Neuronal stem cell (in vitro differentiated cells): ENCODE measurements around the gene KCNK4.

Experiments
- DNase-seq: peaks from one replicate; pipeline ENCODE4 v3.0.0-alpha.2; 2013; ENCODE audit warnings: low spot score
- H2AFZ ChIP-seq: one replicate; pipeline ENCODE4 v1.6.1; 2013; ENCODE audit warnings: mild to moderate bottlenecking, low read length, inconsistent platforms
- H2AK5ac ChIP-seq: 2 replicates; pipeline ENCODE4 v1.6.1; 2013; ENCODE audit warnings: low read depth, mild to moderate bottlenecking, inconsistent platforms, low read length, moderate library complexity, mixed read lengths
- H2BK120ac ChIP-seq: 2 replicates; pipeline ENCODE4 v1.6.1; 2013; ENCODE audit warnings: low read depth, mild to moderate bottlenecking, inconsistent platforms, low read length, moderate library complexity, mixed read lengths
- H2BK12ac ChIP-seq: one replicate; pipeline ENCODE4 v1.6.1; 2013; ENCODE audit warnings: low read length, inconsistent platforms
- H2BK15ac ChIP-seq: 2 replicates; pipeline ENCODE4 v1.6.1; 2013; ENCODE audit warnings: mild to moderate bottlenecking, low read length, inconsistent platforms, mixed read lengths
- H2BK5ac ChIP-seq: one replicate; pipeline ENCODE4 v1.6.1; 2013; ENCODE audit warnings: inconsistent platforms, mild to moderate bottlenecking, low read length, moderate library complexity
- H3K14ac ChIP-seq: one replicate; pipeline ENCODE4 v1.6.1; 2013; ENCODE audit warnings: low read length, inconsistent platforms
- H3K18ac ChIP-seq: 2 replicates; pipeline ENCODE4 v1.6.1; 2013; ENCODE audit warnings: low read length, inconsistent platforms
- H3K23ac ChIP-seq: 2 replicates; pipeline ENCODE4 v1.6.1; 2013; ENCODE audit warnings: low read depth, mild to moderate bottlenecking, mixed read lengths, low read length, inconsistent platforms; ENCODE audit not compliant: poor library complexity
- H3K27ac ChIP-seq: replicated peaks from 3 replicates; pipeline ENCODE4 v1.5.1; 2013; ENCODE audit warnings: low read length, inconsistent platforms
- H3K27me3 ChIP-seq, 3 experiments: 2 replicates each; pipeline ENCODE4 v1.6.1; 2013; ENCODE audit warnings: low read length in 3 of 3, mild to moderate bottlenecking in 2 of 3, inconsistent platforms in 1 of 3, low read depth in 1 of 3, mixed read lengths in 1 of 3, moderate library complexity in 1 of 3; ENCODE audit not compliant: control insufficient read depth in 3 of 3, insufficient read depth in 3 of 3
- H3K36me3 ChIP-seq, 2 donors: replicated peaks in 1 of 2; 2 replicates each; pipeline ENCODE4 v1.6.1; 2013; ENCODE audit warnings: low read length in 2 of 2; ENCODE audit not compliant: control insufficient read depth in 2 of 2, insufficient read depth in 2 of 2
- H3K4ac ChIP-seq: 2 replicates; pipeline ENCODE4 v1.6.1; 2013; ENCODE audit warnings: inconsistent platforms, mild to moderate bottlenecking, low read length, moderate library complexity
- H3K4me1 ChIP-seq, 2 donors: 1 replicate in 1 of 2; 2 replicates in 1 of 2; pipeline ENCODE4 v1.6.1; 2013; ENCODE audit warnings: low read length in 2 of 2, low read depth in 1 of 2; ENCODE audit not compliant: control insufficient read depth in 2 of 2, insufficient read depth in 1 of 2
- H3K4me2 ChIP-seq: one replicate; pipeline ENCODE4 v1.6.1; 2013; ENCODE audit warnings: mild to moderate bottlenecking, low read length, inconsistent platforms; ENCODE audit not compliant: insufficient read depth, poor library complexity, severe bottlenecking
- H3K4me3 ChIP-seq, 2 donors: 2 replicates each; pipeline ENCODE4 v1.5.1; 2013; ENCODE audit warnings: low read length in 2 of 2, mild to moderate bottlenecking in 2 of 2, inconsistent platforms in 1 of 2, moderate library complexity in 1 of 2
- H3K79me1 ChIP-seq: one replicate; pipeline ENCODE4 v1.6.1; 2013; ENCODE audit warnings: low read depth, mild to moderate bottlenecking, inconsistent platforms, low read length, moderate library complexity
- H3K9ac ChIP-seq: one replicate; pipeline ENCODE4 v1.6.1; 2013; ENCODE audit warnings: mild to moderate bottlenecking, low read depth, low read length, inconsistent platforms; ENCODE audit not compliant: poor library complexity
- H3K9me3 ChIP-seq, 2 donors: replicated peaks in 1 of 2; 2 replicates each; pipeline versions ENCODE3 to v1.6.1; 2013; ENCODE audit warnings: low read length in 2 of 2, mild to moderate bottlenecking in 2 of 2, inconsistent platforms in 1 of 2, low read depth in 1 of 2, mixed read lengths in 1 of 2, moderate library complexity in 1 of 2; ENCODE audit not compliant: control insufficient read depth in 2 of 2, insufficient read depth in 1 of 2
- H4K8ac ChIP-seq: one replicate; pipeline ENCODE4 v1.6.1; 2013; ENCODE audit warnings: low read depth, mild to moderate bottlenecking, inconsistent platforms, low read length, moderate library complexity
- H4K91ac ChIP-seq: one replicate; pipeline ENCODE4 v1.6.1; 2013; ENCODE audit warnings: low read length, low read depth, mild to moderate bottlenecking, inconsistent platforms; ENCODE audit not compliant: poor library complexity
- WGBS, 2 donors: extraction: QIAGEN DNeasy Blood & Tissue Kit; methylation state at CpG; one replicate each; pipeline ENCODE4 v1.1.7; 2013; ENCODE audit warnings: missing lambda C conversion rate in 2 of 2, mixed read lengths in 1 of 2; ENCODE audit not compliant: insufficient read length in 2 of 2, insufficient replicate concordance in 1 of 2; ENCODE audit errors: extremely low coverage in 2 of 2; 5-methylcytosine and 5-hydroxymethylcytosine counted together

KCNK4 gene

GRCh38 chr11:64253481-64253880, 37.6 kb upstream of the KCNK4 start:
- DNase-seq, result no peak

GRCh38 chr11:64254326-64254725, 36.8 kb upstream of the KCNK4 start:
- no peak overlapping the region for H3K18ac ChIP-seq
- no CpG with 5 or more reads among the region's 7 CpGs for WGBS, 2 donors
- H3K27me3 ChIP-seq, result no peaks in the 10 kb centered on the region
- H2AK5ac ChIP-seq, result no peak overlapping the region
- no peaks in the 10 kb centered on the region for H3K9me3 ChIP-seq
- no peak overlapping the region for H3K9ac ChIP-seq
- no peaks in the 10 kb centered on the region for H3K79me1 ChIP-seq
- no peak overlapping the region for H2BK12ac ChIP-seq
- no peak overlapping the region for H3K4ac ChIP-seq
- H4K91ac ChIP-seq, result no peak overlapping the region
- H2BK15ac ChIP-seq, result no peak overlapping the region
- H3K36me3 ChIP-seq, result peaks cover 19 to 48% of the 10 kb centered on the region in 2 donors
- no peak overlapping the region for H4K8ac ChIP-seq
- H2AFZ ChIP-seq, result no peak overlapping the region
- DNase-seq, result no peak
- H3K4me2 ChIP-seq, result no peak overlapping the region
- H2BK5ac ChIP-seq, result no peak overlapping the region
- no peak overlapping the region for H2BK120ac ChIP-seq
- H3K27ac ChIP-seq, result no peak overlapping the region
- H3K4me1 ChIP-seq, result peaks cover 12 to 20% of the 10 kb centered on the region in 2 donors
- H3K23ac ChIP-seq, result no peak overlapping the region
- H3K14ac ChIP-seq, result no peak overlapping the region
- H3K4me3 ChIP-seq, result no peak overlapping the region

More at GRCh38 chr11:64253481-64253880, 37.6 kb upstream of the KCNK4 start:
- Histone ChIP-seq H3K27me3 (no peaks in the 10 kb centered on the region), H3K27ac (no peak overlapping the region), H3K4me1 (peaks cover 14 to 29% of the 10 kb centered on the region in 2 donors), H3K23ac (no peak overlapping the region), H2BK5ac (no peak overlapping the region), H3K9ac (no peak overlapping the region), H4K8ac (no peak overlapping the region), H3K4me2 (no peak overlapping the region), H2BK120ac (no peak overlapping the region), H2BK12ac (no peak overlapping the region), H4K91ac (no peak overlapping the region), H2BK15ac (no peak overlapping the region), H3K18ac (no peak overlapping the region), H3K79me1 (no peaks in the 10 kb centered on the region), H3K9me3 (no peaks in the 10 kb centered on the region), H3K4me3 (no peak overlapping the region), H3K14ac (no peak overlapping the region), H2AK5ac (no peak overlapping the region), H2AFZ (no peak overlapping the region), H3K36me3 (peaks cover 12 to 39% of the 10 kb centered on the region in 2 donors), H3K4ac (no peak overlapping the region)
- WGBS, 2 donors, result no CpG with 5 or more reads among the region's 5 CpGs

- H2BK12ac ChIP-seq, result no peak overlapping the region
- H3K14ac ChIP-seq, result no peak overlapping the region
- H2BK5ac ChIP-seq, result peak overlapping the region; percentile 1
- no peak overlapping the region for H2BK15ac ChIP-seq
- H3K18ac ChIP-seq, result no peak overlapping the region
- no peak overlapping the region for H2AFZ ChIP-seq
- no peak overlapping the region for H2AK5ac ChIP-seq
- no peak overlapping the region for H3K4ac ChIP-seq
- no peaks in the 10 kb centered on the region for H3K9me3 ChIP-seq
- peaks cover 29 to 59% of the 10 kb centered on the region in 2 donors for H3K36me3 ChIP-seq
- no peak for DNase-seq
- H4K8ac ChIP-seq, result no peak overlapping the region
- no peak overlapping the region for H3K4me3 ChIP-seq
- WGBS, 2 donors, result no CpG with 5 or more reads among the region's 35 CpGs
- no peak overlapping the region for H2BK120ac ChIP-seq
- peaks cover 9 to 10% of the 10 kb centered on the region in 2 donors for H3K4me1 ChIP-seq
- H3K27ac ChIP-seq, result no peak overlapping the region
- no peaks in the 10 kb centered on the region for H3K27me3 ChIP-seq
- H3K9ac ChIP-seq, result no peak overlapping the region
- H3K79me1 ChIP-seq, result no peaks in the 10 kb centered on the region
- H3K23ac ChIP-seq, result no peak overlapping the region
- no peak overlapping the region for H3K4me2 ChIP-seq
- H4K91ac ChIP-seq, result no peak overlapping the region
These were observed 35.7 kb upstream of the KCNK4 start for GRCh38 chr11:64255135-64256128.

- peak overlapping the region in 1 of 2 donors; percentile 53 for H3K4me3 ChIP-seq
- H4K91ac ChIP-seq, result no peak overlapping the region
- no CpG with 5 or more reads among the region's 15 CpGs for WGBS, 2 donors
- H3K27ac ChIP-seq, result no peak overlapping the region
- H3K9me3 ChIP-seq, result no peaks in the 10 kb centered on the region
- peak overlapping the region; percentile 1 for H2BK5ac ChIP-seq
- H3K4ac ChIP-seq, result no peak overlapping the region
- H2AFZ ChIP-seq, result no peak overlapping the region
- no peak overlapping the region for H2BK120ac ChIP-seq
- no peak overlapping the region for H3K4me2 ChIP-seq
- H3K9ac ChIP-seq, result no peak overlapping the region
- no peaks in the 10 kb centered on the region for H3K27me3 ChIP-seq
- H3K14ac ChIP-seq, result no peak overlapping the region
- no peak for DNase-seq
- H2BK12ac ChIP-seq, result no peak overlapping the region
- no peak overlapping the region for H4K8ac ChIP-seq
- peak overlapping the region; percentile 93 for H3K23ac ChIP-seq
- H3K18ac ChIP-seq, result no peak overlapping the region
- no peak overlapping the region for H2BK15ac ChIP-seq
- no peak overlapping the region for H2AK5ac ChIP-seq
- peaks cover 31 to 63% of the 10 kb centered on the region in 2 donors for H3K36me3 ChIP-seq
- peaks cover 2% of the 10 kb centered on the region for H3K79me1 ChIP-seq
- peaks cover 2 to 6% of the 10 kb centered on the region in 2 donors for H3K4me1 ChIP-seq
These were observed 34.8 kb upstream of the KCNK4 start for GRCh38 chr11:64256300-64256699.
